Left ventricle myocardium superior (tissue), 1 donor: ENCODE data around the gene DTD2. TPM values are rescaled to one million over a fixed set of nuclear protein-coding genes. Genes with fewer than 3 reads are reported as not detected.

Experiments used
- ATAC-seq: fragments of 200-7000 bp; cut with Tn5 transposase; one replicate; pipeline ENCODE4 v1.9.1; 2020; ENCODE audit warnings: mild to moderate bottlenecking, moderate library complexity
- DNase-seq: peaks from one replicate; pipeline ENCODE4 v3.0.0-alpha.2; 2020
- intact Hi-C: fragments of 100-400 bp; cut with micrococcal nuclease; formaldehyde crosslinking; loops from one replicate; pipeline ENCODE4 v1.11.0; 2022
- total RNA-seq: library from RNA; stranded (reverse); fragmentation: NEBNext Ultra II Directional; extraction: Animal tissue kit (Norgen Biotek cat#: 25700); gene quantifications from one replicate; pipeline ENCODE4 v1.2.1, GENCODE V29; 2021
- donor health status: DM: no; HTN: yes; CAD: no; lungs with severe emphysema.

DTD2 gene
- total RNA-seq, 1 donor from 2014 or later = 8.4 TPM

- no peak for ATAC-seq
- intact Hi-C loops = no loop called here
- DNase-seq = no peak
Measured at GRCh38 chr14:31414190-31414833, 43.0 kb downstream of the DTD2 start.

GRCh38 chr14:31411218-31411727 is 46.0 kb downstream of the DTD2 start:
- intact Hi-C loops = no loop called here
- DNase-seq (no peak), ATAC-seq (peak; percentile 28)

DNA sequence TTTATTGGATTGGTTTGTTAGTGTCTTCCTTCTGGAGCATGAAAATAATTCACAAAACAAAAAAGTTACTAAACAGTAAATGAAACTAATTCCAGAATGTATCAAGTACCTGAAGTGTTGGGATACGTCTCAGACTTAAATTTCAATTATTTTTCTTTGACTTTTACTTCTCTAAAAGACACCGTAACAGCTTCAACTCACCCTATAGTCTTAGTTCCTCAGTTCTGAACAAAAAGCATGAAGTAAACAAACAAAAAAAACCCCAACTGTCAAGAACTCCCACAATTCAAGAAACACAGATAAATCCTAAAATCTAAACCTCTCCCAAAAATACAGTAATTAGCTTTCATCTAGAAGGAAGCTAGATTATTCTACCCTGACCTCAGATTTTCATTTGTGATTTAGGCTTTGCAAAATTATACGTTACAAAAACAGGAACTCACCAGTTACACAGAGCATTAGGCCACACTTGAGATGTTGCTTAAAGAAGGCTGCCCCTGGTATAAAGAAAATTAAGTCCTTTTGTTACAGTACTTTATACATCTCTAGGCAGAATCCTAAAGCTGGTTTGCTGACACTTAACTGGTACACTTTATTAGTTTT is 47.2 kb downstream of the DTD2 start:
- DNase-seq = no peak
- intact Hi-C loops = no loop called here
- ATAC-seq = no peak

DNA sequence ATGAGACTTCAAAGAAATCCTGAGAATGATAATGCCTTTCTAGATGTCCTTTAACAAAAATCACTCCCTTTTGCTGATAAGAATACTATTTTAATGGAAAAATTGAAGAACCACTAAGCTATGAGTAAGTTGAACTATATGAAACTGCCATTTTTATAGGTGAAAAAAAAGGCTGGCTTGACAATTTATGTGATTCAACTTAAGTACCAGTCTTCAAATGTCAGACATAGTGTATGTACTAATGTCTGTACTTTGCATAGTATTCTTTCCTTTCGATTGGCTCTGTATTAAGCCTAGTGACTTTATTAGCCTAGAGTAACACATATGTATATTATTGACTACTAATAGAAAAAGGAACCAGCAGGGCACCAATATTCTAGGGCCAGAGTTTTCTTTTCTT is 48.9 kb downstream of the DTD2 start:
- intact Hi-C loops = no loop called here
- ATAC-seq = no peak
- no peak for DNase-seq

DNA sequence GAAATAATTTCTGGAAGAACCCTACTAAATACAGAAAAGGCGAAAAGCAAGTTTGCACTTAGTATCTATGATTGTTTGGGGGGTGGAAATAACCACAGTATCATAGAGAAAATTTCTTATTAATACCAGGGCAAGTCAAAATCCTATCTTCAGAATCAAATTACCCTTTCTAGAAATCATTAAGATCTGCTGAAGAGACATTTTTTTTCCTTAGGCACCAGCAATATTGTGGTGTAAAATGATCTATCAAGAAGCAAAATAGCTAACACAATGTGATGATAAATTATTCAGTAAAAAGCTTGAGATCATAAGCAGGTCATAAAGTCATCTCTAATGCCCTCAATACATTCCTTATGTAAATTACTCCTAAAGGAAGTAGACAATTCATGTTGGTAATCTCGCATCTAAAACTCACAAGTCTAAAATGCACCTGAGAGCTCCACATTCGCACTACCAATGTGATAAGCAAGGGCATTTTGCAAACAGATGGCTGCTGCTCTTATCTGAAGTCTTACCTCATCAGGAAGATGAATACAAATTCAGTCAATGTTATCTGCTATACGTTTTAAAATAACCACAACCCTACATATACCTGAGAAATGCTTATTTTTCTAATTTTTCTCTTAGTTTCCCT is 51.6 kb downstream of the DTD2 start:
- DNase-seq (no peak), ATAC-seq (no peak)
- intact Hi-C loops = no loop called here

- no peak for ATAC-seq
- intact Hi-C loops = no loop called here
- no peak for DNase-seq
Measured at GRCh38 chr14:31405106-31405505, 52.2 kb downstream of the DTD2 start.

DNA sequence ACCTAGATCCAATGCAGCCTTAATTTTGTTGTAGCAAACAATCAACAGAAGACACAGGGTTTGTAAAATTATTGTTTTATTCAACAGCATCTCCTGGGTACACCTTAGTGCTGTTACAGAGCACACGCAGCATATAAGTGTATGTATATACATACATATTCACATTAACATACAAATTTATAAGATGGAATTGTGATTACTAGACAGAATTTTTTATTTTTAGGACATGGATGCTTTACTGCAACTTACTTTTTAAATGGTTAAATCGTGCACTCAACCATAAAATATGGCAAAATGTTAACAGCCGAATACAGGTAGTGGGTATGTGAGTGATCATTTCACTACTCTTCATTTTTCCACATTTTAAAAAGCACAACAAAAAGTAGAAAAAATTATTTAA is 53.6 kb downstream of the DTD2 start:
- DNase-seq (no peak), ATAC-seq (no peak)
- intact Hi-C loops = no loop called here

GRCh38 chr14:31402764-31403439 is 54.4 kb downstream of the DTD2 start:
- intact Hi-C loops = no loop called here
- DNase-seq (no peak), ATAC-seq (no peak)

DNA sequence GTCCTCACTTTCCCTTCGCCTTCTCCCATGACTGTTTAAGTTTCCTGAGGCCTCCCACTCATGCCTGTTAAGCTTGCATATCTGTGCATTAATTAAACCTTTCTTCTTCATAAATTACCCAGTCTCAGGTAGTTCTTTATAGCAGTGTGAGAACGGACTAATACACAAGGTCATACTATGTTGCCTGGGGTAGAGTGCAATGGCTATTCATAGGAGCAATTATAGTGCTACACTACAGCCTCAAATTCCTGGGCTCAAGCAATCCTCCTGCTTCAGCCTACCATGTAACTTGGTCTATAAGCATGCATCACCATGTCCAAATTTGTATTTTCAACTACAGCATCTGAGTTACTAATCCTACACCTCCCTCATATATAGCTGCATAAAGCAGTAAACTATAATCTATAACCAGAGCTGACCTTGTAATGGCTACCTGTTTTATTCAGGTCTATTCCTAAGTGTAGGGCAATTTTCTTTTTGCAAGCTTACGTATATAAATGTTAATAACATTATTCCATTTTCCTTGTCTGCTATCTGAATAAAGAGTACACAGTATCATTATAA is 55.9 kb downstream of the DTD2 start:
- DNase-seq = no peak
- ATAC-seq = peak; percentile 85
- intact Hi-C loops = no loop called here

DNA sequence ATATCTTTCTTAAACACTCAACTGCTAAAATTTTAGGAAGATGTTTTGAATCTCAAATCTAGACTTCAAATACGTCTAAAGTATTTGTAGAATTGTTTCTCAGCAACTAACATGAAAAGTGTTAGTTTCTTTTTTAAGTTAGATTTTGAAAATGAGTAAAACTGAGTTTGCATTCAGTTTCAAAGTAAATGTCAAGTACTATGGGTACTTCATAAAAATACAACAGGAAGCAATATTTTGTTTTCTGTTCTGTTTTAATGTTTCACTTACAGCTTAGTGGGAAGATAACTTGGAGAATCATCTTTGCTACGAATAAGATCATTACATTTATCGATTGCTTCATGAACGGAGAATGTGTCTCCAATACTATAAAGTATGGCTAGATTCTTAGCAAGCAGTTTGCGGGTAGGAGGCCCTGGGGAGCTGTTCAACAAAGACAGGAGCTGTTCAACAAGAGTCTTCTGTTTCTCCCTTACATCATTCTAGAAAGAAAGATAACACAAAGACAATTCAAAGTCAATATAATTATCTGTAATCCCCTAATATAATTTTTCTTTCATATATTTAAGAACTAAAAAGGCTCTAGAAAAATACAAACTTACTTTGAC is 57.2 kb downstream of the DTD2 start:
- no peak for DNase-seq
- no peak for ATAC-seq
- intact Hi-C loops = no loop called here

Other genes with a start within 250 kb of the DTD2 start
- gene HECTD1, start 249.7 kb downstream of the DTD2 start, total RNA-seq = 159 TPM
- 46.8 TPM for gene HEATR5A, start 37.0 kb downstream of the DTD2 start, total RNA-seq
- not detected for gene GPR33, start 30.5 kb upstream of the DTD2 start, total RNA-seq
- gene NUBPL, start 103.9 kb upstream of the DTD2 start, total RNA-seq = 32.6 TPM